Stimulated activated naive CD8-positive, alpha-beta T cell treated with anti-CD3 and anti-CD28 coated beads, Interleukin-15, Interleukin-2, amounts not matched to agents 100 U/mL and 50 U/mL, for 24 hours (primary cell): ENCODE data around the gene DGAT2L6.
"Not testable (repeated sequence)": the region's sequence is repeated elsewhere in the genome, so short reads cannot be mapped to it uniquely, and the experiment has no call there.

Experiments used
- ATAC-seq: fragments of 150-1000 bp; cut with Tn5 transposase; one replicate; pipeline ENCODE4 v1.10.0; 2021
- DNase-seq: peaks from one replicate; pipeline ENCODE4 v3.0.0; 2021

DGAT2L6 gene

GRCh38 chrX:70196961-70197720 lies 19.9 kb downstream of the DGAT2L6 start:
- DNase-seq (peak; percentile 74), ATAC-seq (peak; percentile 78)

GRCh38 chrX:70201732-70202131 lies 24.4 kb downstream of the DGAT2L6 start:
- ATAC-seq: no peak

GRCh38 chrX:70208479-70208878 lies 31.2 kb downstream of the DGAT2L6 start:
- no peak for DNase-seq
- ATAC-seq: no peak

More at GRCh38 chrX:70201732-70202131, 24.4 kb downstream of the DGAT2L6 start:
- no peak for DNase-seq

GRCh38 chrX:70209570-70209969 lies 32.3 kb downstream of the DGAT2L6 start:
- not testable (repeated sequence) for ATAC-seq, DNase-seq

GRCh38 chrX:70219938-70220764 lies 42.9 kb downstream of the DGAT2L6 start:
- no peak for ATAC-seq

GRCh38 chrX:70226048-70226447 lies 48.8 kb downstream of the DGAT2L6 start:
- no peak for DNase-seq
- no peak for ATAC-seq

More at GRCh38 chrX:70219938-70220764, 42.9 kb downstream of the DGAT2L6 start:
- no peak for DNase-seq

GRCh38 chrX:70226687-70227086 lies 49.4 kb downstream of the DGAT2L6 start:
- ATAC-seq: no peak
- DNase-seq: no peak

- DNase-seq (no peak), ATAC-seq (no peak)
Observed at GRCh38 chrX:70231666-70232065, 54.4 kb downstream of the DGAT2L6 start.

- DNase-seq (no peak), ATAC-seq (no peak)
Observed at GRCh38 chrX:70234355-70234754, 57.1 kb downstream of the DGAT2L6 start, which contains the start of gene AWAT1. Gene AWAT1 (plus strand): TSS chrX:70234655. CDS start chrX:70234696, 41 bp downstream.

GRCh38 chrX:70240751-70241150 lies 63.5 kb downstream of the DGAT2L6 start:
- DNase-seq (no peak), ATAC-seq (no peak)

GRCh38 chrX:70241501-70241900 lies 64.2 kb downstream of the DGAT2L6 start:
- ATAC-seq: peak; percentile 54
- DNase-seq: no peak

GRCh38 chrX:70243601-70244000 lies 66.3 kb downstream of the DGAT2L6 start:
- DNase-seq, ATAC-seq: not testable (repeated sequence)

- no peak for DNase-seq
Observed at GRCh38 chrX:70244881-70245280, 67.6 kb downstream of the DGAT2L6 start.

GRCh38 chrX:70247252-70247651 lies 70.0 kb downstream of the DGAT2L6 start:
- ATAC-seq: no peak
- no peak for DNase-seq

More at GRCh38 chrX:70244881-70245280, 67.6 kb downstream of the DGAT2L6 start:
- ATAC-seq: no peak

- no peak for ATAC-seq
- DNase-seq: no peak
Observed at GRCh38 chrX:70252491-70252890, 75.2 kb downstream of the DGAT2L6 start.

- DNase-seq: no peak
- peak; percentile 79 for ATAC-seq
Observed at GRCh38 chrX:70253377-70254062, 76.2 kb downstream of the DGAT2L6 start.

- ATAC-seq (no peak), DNase-seq (no peak)
Observed at GRCh38 chrX:70254063-70254400, 76.7 kb downstream of the DGAT2L6 start.

GRCh38 chrX:70254909-70255308 lies 77.6 kb downstream of the DGAT2L6 start:
- ATAC-seq (peak; percentile 63), DNase-seq (no peak)
